Aorta (tissue), 5 donors: ENCODE data around the gene LAYN. TPM values are rescaled to one million over a fixed set of nuclear protein-coding genes. Genes with fewer than 3 reads are reported as not detected.

Experiments used
- ATAC-seq: fragments of 200-7000 bp; cut with Tn5 transposase; one replicate; pipeline ENCODE4 v1.9.1; 2022; ENCODE audit warnings: moderate library complexity; ENCODE audit not compliant: low FRiP score
- DNase-seq, 2 donors: peaks; one replicate each; pipeline ENCODE4 v3.0.0-alpha.2; 2020
- H3K27ac ChIP-seq, 2 donors: one replicate each; pipeline ENCODE4 v1.5.1; 2013; ENCODE audit warnings: low read length in 2 of 2, mild to moderate bottlenecking in 2 of 2, moderate library complexity in 2 of 2, control low read depth in 1 of 2, inconsistent platforms in 1 of 2, low read depth in 1 of 2
- H3K27me3 ChIP-seq, 2 donors: one replicate each; pipeline ENCODE4 v1.6.1; 2013; ENCODE audit warnings: control low read depth in 1 of 2, low read length in 1 of 2, mild to moderate bottlenecking in 1 of 2, moderate library complexity in 1 of 2; ENCODE audit not compliant: insufficient read depth in 2 of 2, control insufficient read depth in 1 of 2
- H3K36me3 ChIP-seq, 2 donors: one replicate each; pipeline ENCODE4 v1.6.1; 2013; ENCODE audit warnings: control low read depth in 1 of 2, low read length in 1 of 2, mild to moderate bottlenecking in 1 of 2; ENCODE audit not compliant: insufficient read depth in 2 of 2, control insufficient read depth in 1 of 2
- H3K4me1 ChIP-seq, 2 donors: one replicate each; pipeline ENCODE4 v1.6.1; 2013; ENCODE audit warnings: low read length in 2 of 2, control low read depth in 1 of 2, mild to moderate bottlenecking in 1 of 2, moderate library complexity in 1 of 2; ENCODE audit not compliant: insufficient read depth in 2 of 2, control insufficient read depth in 1 of 2
- H3K4me3 ChIP-seq, 2 donors: one replicate each; pipeline ENCODE4 v1.5.1; 2013; ENCODE audit warnings: low read length in 2 of 2, control low read depth in 1 of 2, mild to moderate bottlenecking in 1 of 2
- H3K9me3 ChIP-seq: one replicate; pipeline ENCODE4 v1.6.1; 2013; ENCODE audit warnings: mild to moderate bottlenecking, low read length; ENCODE audit not compliant: control insufficient read depth
- WGBS, 2 donors: extraction: QIAGEN DNeasy Blood & Tissue Kit; methylation state at CpG; one replicate each; pipeline ENCODE4 v1.1.7; 2013; 5-methylcytosine and 5-hydroxymethylcytosine counted together
- intact Hi-C, 2 donors: fragments of 100-400 bp; cut with DNase I; formaldehyde crosslinking; loops; one replicate each; pipeline versions ENCODE4 v1.14.2 to v1.15.0; 2022
- microRNA-seq, 2 donors: library from miRNA; unstranded; fragments of <30 nt; microRNA quantifications; one replicate each; pipeline ENCODE4 v1.2.0, GENCODE V29; 2020
- polyA plus RNA-seq, 2 donors: library from polyadenylated mRNA; stranded (reverse); fragments of 200-250 nt; gene quantifications; one replicate each; pipeline ENCODE4 v1.2.3, GENCODE V29; 2013
- total RNA-seq, 2 donors: library from RNA; stranded (reverse); fragmentation: NEBNext Ultra II Directional; extraction: Animal tissue kit (Norgen Biotek cat#: 25700); gene quantifications; one replicate each; pipeline ENCODE4 v1.2.1, GENCODE V29; 2021
- donor health status: healthy with polysubstance abuse.
- donor health status: Bipolar disorder and iron deficiency.
- donor health status: DM: no; HTN: no; CAD: no.
- donor health status: DM: no; HTN: no; CAD: no.
- donor health status: DM: yes; HTN: yes; CAD: no.

LAYN gene
- total and polyA plus RNA-seq, 4 donors = 17.6 to 30.2 (median 22.0) TPM

- H3K4me1 ChIP-seq = no peaks in the 10 kb centered on the region
- ATAC-seq (peak; percentile 61), DNase-seq (peak; percentile 64 to 85)
- H3K27me3 ChIP-seq = no peaks in the 10 kb centered on the region
- WGBS, 2 donors = 1% methylated on average over 34 to 44 of the region's 44 CpGs
- no peaks in the 10 kb centered on the region for H3K9me3 ChIP-seq
- no peaks in the 10 kb centered on the region for H3K36me3 ChIP-seq
- H3K27ac ChIP-seq = peak overlapping the region in 1 of 2 donors; percentile 56
- peak overlapping the region; percentile 77 to 89 for H3K4me3 ChIP-seq
- intact Hi-C loops = loop anchor here (1.0 to 5.0 kb wide), 3 partner anchors 173 to 239 kb away; no protein-coding TSS in a partner anchor
Observed at GRCh38 chr11:111602865-111603610, 62.5 kb downstream of the LAYN start.

DNA sequence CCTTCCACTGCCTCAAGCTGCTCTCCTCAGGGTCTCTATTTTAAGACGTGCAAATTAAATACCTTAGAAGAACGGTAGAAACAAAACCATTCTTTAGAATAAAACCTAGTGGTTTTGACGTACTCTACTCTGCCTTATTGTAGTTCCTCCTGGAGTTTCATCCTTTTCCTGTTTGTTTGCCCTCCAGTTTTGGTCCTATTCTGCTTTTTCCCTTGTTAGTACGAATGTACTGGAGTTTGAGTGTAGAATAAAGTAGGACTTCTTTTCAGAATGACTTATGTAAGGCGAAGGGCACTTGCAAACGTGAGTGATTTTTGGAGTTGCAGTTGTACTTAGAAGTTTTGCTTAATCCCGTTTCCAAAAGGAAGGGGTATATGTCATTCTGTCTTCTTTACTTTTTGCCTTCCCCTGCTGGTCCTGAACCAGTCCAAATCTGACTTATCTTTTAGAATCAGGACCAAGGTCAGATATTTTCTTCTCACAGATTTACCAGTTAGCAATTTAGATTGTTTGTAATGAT lies 63.2 kb downstream of the LAYN start:
- Histone ChIP-seq H3K27me3 (no peaks in the 10 kb centered on the region), H3K27ac (peak overlapping the region in 1 of 2 donors; percentile 14), H3K36me3 (no peaks in the 10 kb centered on the region), H3K9me3 (no peaks in the 10 kb centered on the region), H3K4me1 (no peaks in the 10 kb centered on the region), H3K4me3 (peak overlapping the region; percentile 77 to 89)
- DNase-seq (no peak), ATAC-seq (no peak)
- 3 to 5% methylated on average over 7 of the region's 7 CpGs for WGBS, 2 donors
- intact Hi-C loops = loop anchor here (5.0 kb wide), 1 partner anchor 239 kb away; no protein-coding TSS in a partner anchor

DNA sequence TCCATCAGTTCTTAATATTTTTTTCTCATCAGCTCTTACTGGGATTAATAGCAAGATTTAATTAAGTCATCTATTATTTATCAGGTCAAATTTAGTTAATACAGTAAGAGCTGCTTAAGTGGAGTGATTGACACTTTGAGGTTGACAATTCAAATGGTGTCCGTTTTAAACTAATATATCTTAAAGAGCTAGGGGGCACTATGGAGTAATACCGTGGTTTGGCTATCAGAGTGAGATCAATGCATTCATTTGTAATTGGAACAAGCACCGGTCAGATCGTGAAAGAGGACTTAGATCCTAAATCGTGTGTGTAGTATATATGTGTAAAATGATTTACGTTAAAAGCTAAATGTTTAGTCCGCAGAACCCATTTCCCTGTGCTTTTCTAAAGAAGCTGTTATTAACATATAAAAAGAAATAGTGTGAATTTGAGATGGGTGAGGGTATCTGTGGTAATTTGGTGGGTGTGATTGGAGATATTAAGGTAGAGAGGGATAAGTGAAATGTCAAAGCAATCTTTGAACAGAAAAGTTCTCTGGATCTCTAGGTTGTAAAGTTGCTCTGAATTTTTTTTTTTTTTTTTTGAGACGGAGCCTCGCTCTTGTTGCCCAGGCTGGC lies 64.0 kb downstream of the LAYN start:
- DNase-seq = no peak
- Histone ChIP-seq H3K36me3 (no peaks in the 10 kb centered on the region), H3K27me3 (no peaks in the 10 kb centered on the region), H3K27ac (no peak overlapping the region), H3K9me3 (no peaks in the 10 kb centered on the region), H3K4me3 (no peak overlapping the region), H3K4me1 (no peaks in the 10 kb centered on the region)
- intact Hi-C loops = loop anchor here (5.0 kb wide), 1 partner anchor 238 kb away; no protein-coding TSS in a partner anchor
- 34 to 43% methylated on average over 9 of the region's 9 CpGs for WGBS, 2 donors
- ATAC-seq = no peak

DNA sequence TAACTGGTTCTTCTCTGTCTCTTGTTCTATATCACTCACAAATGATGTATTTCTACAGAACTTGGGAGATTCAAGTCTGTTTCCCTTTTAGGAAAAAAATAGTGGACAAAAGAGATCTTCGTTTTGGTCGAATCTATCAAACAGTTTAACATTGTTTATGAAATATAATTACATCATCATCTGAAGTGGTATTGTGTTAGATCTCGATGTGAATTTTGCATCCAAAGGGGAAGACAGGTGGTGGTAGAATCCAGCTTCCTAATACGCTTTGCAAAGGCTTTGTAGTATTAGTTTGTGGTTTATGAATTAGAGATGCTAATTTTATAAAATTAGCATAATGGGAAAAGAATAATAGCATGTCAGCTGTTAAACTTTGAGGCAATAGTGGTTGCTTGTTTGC lies 65.2 kb downstream of the LAYN start:
- Histone ChIP-seq H3K9me3 (no peaks in the 10 kb centered on the region), H3K27ac (no peak overlapping the region), H3K4me3 (no peak overlapping the region), H3K27me3 (no peaks in the 10 kb centered on the region), H3K4me1 (no peaks in the 10 kb centered on the region), H3K36me3 (no peaks in the 10 kb centered on the region)
- intact Hi-C loops = no loop called here
- ATAC-seq (no peak), DNase-seq (no peak)
- 78 to 81% methylated on average over 4 of the region's 4 CpGs for WGBS, 2 donors

GRCh38 chr11:111606986-111607385 lies 66.5 kb downstream of the LAYN start:
- H3K4me1 ChIP-seq = no peaks in the 10 kb centered on the region
- H3K36me3 ChIP-seq = no peaks in the 10 kb centered on the region
- no peak overlapping the region for H3K4me3 ChIP-seq
- H3K27me3 ChIP-seq = no peaks in the 10 kb centered on the region
- no peaks in the 10 kb centered on the region for H3K9me3 ChIP-seq
- H3K27ac ChIP-seq = no peak overlapping the region
- no peak for ATAC-seq
- no peak for DNase-seq
- intact Hi-C loops = no loop called here

GRCh38 chr11:111607751-111608150 lies 67.2 kb downstream of the LAYN start:
- Histone ChIP-seq H3K9me3 (no peaks in the 10 kb centered on the region), H3K4me1 (no peaks in the 10 kb centered on the region), H3K4me3 (no peak overlapping the region), H3K36me3 (no peaks in the 10 kb centered on the region), H3K27ac (no peak overlapping the region), H3K27me3 (no peaks in the 10 kb centered on the region)
- DNase-seq (no peak), ATAC-seq (no peak)
- 82 to 89% methylated on average over 3 of the region's 3 CpGs for WGBS, 2 donors
- intact Hi-C loops = no loop called here

Small RNA genes within 50 kb of the gene (microRNA-seq; reads per million reads assigned to microRNA genes)
- gene MIR34B (0 to 0.60 reads per million in 2 donors), gene MIR34C (11.9 to 15.9 reads per million in 2 donors)

Other genes with a start within 250 kb of the LAYN start
- gene POU2AF3, start 242.2 kb upstream of the LAYN start, total RNA-seq = 1 to 10 TPM; 1.1 to 4.5 TPM
- 1 to 10 TPM in 1 of 2 donors, not detected in 1; 4.2 TPM for gene POU2AF3, start 242.2 kb upstream of the LAYN start, polyA plus RNA-seq
- gene POU2AF1, start 161.4 kb upstream of the LAYN start, total RNA-seq = 1 to 10 TPM in 1 of 2 donors, under 1 TPM in 1; 0.45 to 1.2 TPM
- gene POU2AF1, start 161.4 kb upstream of the LAYN start, polyA plus RNA-seq = under 1 TPM; 0.05 to 0.63 TPM
- not detected for gene BTG4, start 28.3 kb upstream of the LAYN start, total RNA-seq
- not detected for gene BTG4, start 28.3 kb upstream of the LAYN start, polyA plus RNA-seq
- not detected for gene HOATZ, start 25.9 kb upstream of the LAYN start, total RNA-seq
- not detected for gene HOATZ, start 25.9 kb upstream of the LAYN start, polyA plus RNA-seq
- gene SIK2, start 61.7 kb downstream of the LAYN start, total RNA-seq = 10 to 100 TPM; 13.0 to 21.9 TPM
- 1 to 10 TPM; 3.5 to 8.6 TPM for gene SIK2, start 61.7 kb downstream of the LAYN start, polyA plus RNA-seq
- gene PPP2R1B, start 225.7 kb downstream of the LAYN start, total RNA-seq = 10 to 100 TPM; 21.9 to 27.2 TPM
- gene PPP2R1B, start 225.7 kb downstream of the LAYN start, polyA plus RNA-seq = 1 to 10 TPM; 3.5 to 7.4 TPM